ENCODE results near the gene SUPT20H.

DNA sequence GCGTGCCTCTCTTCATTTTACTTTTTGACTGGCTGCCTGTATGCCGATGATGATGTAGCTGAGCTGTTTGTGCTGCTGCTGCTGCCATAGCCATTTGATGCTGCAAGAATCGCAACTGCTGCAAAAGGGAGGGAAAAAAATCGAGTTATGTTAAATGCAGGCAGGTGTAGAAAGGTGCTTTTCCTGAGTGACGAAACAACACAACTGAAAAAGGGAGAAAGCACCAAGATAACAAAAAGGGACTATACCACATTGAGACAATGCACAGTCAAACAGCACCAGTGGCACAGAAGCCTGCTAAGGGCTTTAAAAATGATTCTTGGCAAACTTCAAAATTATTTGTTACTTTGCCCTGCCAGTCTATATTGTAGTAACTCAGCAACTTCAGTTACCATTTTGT lies 49.8 kb downstream of the SUPT20H start:
- TF ChIP-seq, protein P1, sequence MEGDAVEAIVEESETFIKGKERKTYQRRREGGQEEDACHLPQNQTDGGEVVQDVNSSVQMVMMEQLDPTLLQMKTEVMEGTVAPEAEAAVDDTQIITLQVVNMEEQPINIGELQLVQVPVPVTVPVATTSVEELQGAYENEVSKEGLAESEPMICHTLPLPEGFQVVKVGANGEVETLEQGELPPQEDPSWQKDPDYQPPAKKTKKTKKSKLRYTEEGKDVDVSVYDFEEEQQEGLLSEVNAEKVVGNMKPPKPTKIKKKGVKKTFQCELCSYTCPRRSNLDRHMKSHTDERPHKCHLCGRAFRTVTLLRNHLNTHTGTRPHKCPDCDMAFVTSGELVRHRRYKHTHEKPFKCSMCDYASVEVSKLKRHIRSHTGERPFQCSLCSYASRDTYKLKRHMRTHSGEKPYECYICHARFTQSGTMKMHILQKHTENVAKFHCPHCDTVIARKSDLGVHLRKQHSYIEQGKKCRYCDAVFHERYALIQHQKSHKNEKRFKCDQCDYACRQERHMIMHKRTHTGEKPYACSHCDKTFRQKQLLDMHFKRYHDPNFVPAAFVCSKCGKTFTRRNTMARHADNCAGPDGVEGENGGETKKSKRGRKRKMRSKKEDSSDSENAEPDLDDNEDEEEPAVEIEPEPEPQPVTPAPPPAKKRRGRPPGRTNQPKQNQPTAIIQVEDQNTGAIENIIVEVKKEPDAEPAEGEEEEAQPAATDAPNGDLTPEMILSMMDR (conservative IDR thresholded peaks at IDR 0.05 in 1 of 2, IDR thresholded peaks at IDR 0.05 in 1 of 2; ENCODE audit: low read depth in 1 of 2, low read length in 2 of 2): no peak
- TF ChIP-seq EZH2 (IDR thresholded peaks at IDR 0.05; ENCODE audit: low read length, missing control alignments): no peak

Data from fibroblast of lung (primary cell).